ENCODE measurements around the gene PIH1D1. TPM values are rescaled to one million over a fixed set of nuclear protein-coding genes. Genes with fewer than 3 reads are reported as not detected.
A peak's percentile ranks its signal among the peaks of the same experiment; 100 is the strongest.

PIH1D1 gene
- total RNA-seq, 4 donors from 2014 or later = 96.2 to 229 (median 115) TPM

DNA sequence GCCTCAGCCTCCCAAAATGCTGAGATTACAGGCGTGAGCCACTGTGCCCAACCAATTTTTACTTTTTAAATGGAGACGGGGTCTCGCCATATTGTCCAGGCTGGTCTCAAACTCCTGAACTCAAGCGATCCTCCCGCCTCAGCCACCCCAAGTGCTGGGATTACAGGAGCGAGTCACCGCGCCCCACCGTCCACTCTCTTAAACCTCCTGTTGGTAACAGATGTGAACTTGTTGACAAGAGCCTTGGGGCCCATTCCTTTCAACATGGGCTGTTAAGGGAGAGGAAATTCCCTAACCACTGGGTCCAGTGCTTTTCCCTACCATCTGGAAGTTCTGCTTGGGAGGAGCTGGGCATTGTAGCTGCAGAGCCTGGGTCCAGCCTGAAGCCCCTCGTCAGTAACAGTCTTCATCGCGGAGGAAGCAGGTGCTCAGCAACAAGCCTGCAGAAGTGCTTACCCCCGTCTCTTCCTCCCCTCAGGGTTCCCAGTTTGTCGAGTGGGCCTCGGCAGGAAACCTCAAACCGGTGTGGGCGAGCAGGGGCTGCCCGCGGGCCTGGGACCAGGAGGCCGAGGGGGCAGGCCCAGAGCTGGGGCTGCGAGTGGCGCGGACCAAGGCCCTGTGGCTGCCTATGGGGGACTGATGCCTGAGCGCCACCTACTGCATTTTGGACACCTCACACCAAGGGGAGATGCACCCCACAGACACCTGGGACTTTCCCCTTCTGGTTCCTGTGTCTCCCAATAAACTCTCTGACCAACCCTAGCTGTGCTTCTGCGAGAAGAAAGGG is 18.4 kb upstream of the PIH1D1 start:
- peak in 2 of 3 donors; percentile 88 to 92 for DNase-seq
- Histone ChIP-seq H3K27me3 (no peaks in the 10 kb centered on the region), H3K36me3 (peaks cover 0 to 32% (median 0%) of the 10 kb centered on the region in 3 donors), H3K4me1 (peaks cover 0 to 36% (median 29%) of the 10 kb centered on the region in 4 donors), H3K9me3 (no peaks in the 10 kb centered on the region), H3K4me3 (no peak overlapping the region), H3K27ac (peak overlapping the region; percentile 60 to 84 (median 66))
- no peak for TF ChIP-seq POLR2A (IDR thresholded peaks at IDR 0.05)
- peak; percentile 33 to 61 (median 54) for TF ChIP-seq CTCF (IDR thresholded peaks at IDR 0.05)

- Histone ChIP-seq H3K9me3 (no peaks in the 10 kb centered on the region), H3K36me3 (peaks cover 0 to 43% (median 0%) of the 10 kb centered on the region in 3 donors), H3K27me3 (no peaks in the 10 kb centered on the region), H3K27ac (peak overlapping the region; percentile 62 to 84 (median 66)), H3K4me3 (no peak overlapping the region), H3K4me1 (peaks cover 0 to 36% (median 29%) of the 10 kb centered on the region in 4 donors)
- DNase-seq = peak in 2 of 3 donors; percentile 90 to 94
- no peak for TF ChIP-seq CTCF (IDR thresholded peaks at IDR 0.05)
- TF ChIP-seq POLR2A (IDR thresholded peaks at IDR 0.05) = no peak
Observed at GRCh38 chr19:49468746-49469447, 17.3 kb upstream of the PIH1D1 start.

- Histone ChIP-seq H3K27me3 (no peaks in the 10 kb centered on the region), H3K36me3 (peaks cover 0 to 46% (median 0%) of the 10 kb centered on the region in 3 donors), H3K4me3 (no peak overlapping the region), H3K9me3 (no peaks in the 10 kb centered on the region), H3K4me1 (peaks cover 0 to 29% (median 22%) of the 10 kb centered on the region in 4 donors), H3K27ac (peak overlapping the region; percentile 62 to 84 (median 66))
- TF ChIP-seq POLR2A (IDR thresholded peaks at IDR 0.05) = no peak
- no peak for TF ChIP-seq CTCF (IDR thresholded peaks at IDR 0.05)
- no peak for DNase-seq
Observed at GRCh38 chr19:49468199-49468598, 16.6 kb upstream of the PIH1D1 start.

GRCh38 chr19:49465371-49465770 is 13.8 kb upstream of the PIH1D1 start:
- Histone ChIP-seq H3K27me3 (no peaks in the 10 kb centered on the region), H3K36me3 (peaks cover 0 to 65% (median 0%) of the 10 kb centered on the region in 3 donors), H3K4me1 (peaks cover 0 to 19% (median 17%) of the 10 kb centered on the region in 4 donors), H3K27ac (no peak overlapping the region), H3K9me3 (no peaks in the 10 kb centered on the region), H3K4me3 (no peak overlapping the region)
- TF ChIP-seq CTCF (IDR thresholded peaks at IDR 0.05) (no peak), POLR2A (IDR thresholded peaks at IDR 0.05) (no peak)
- DNase-seq = no peak

- Histone ChIP-seq H3K4me3 (no peak overlapping the region), H3K9me3 (no peaks in the 10 kb centered on the region), H3K4me1 (peaks cover 0 to 8% (median 6%) of the 10 kb centered on the region in 4 donors), H3K27me3 (no peaks in the 10 kb centered on the region), H3K36me3 (peaks cover 0 to 77% (median 0%) of the 10 kb centered on the region in 3 donors), H3K27ac (no peak overlapping the region)
- DNase-seq = peak in 1 of 3 donors; percentile 46
- TF ChIP-seq CTCF (IDR thresholded peaks at IDR 0.05) (no peak), POLR2A (IDR thresholded peaks at IDR 0.05) (no peak)
Observed at GRCh38 chr19:49463960-49464740, 12.5 kb upstream of the PIH1D1 start.
